HG03175 (cell line): ENCODE results near the gene VWCE.

Source experiments
- ATAC-seq: cut with Tn5 transposase; IDR thresholded peaks from one replicate; pipeline ENCODE4 v1.9.1; 2021; ENCODE audit warnings: mild to moderate bottlenecking, moderate library complexity; ENCODE audit not compliant: unreplicated experiment

The VWCE gene

DNA sequence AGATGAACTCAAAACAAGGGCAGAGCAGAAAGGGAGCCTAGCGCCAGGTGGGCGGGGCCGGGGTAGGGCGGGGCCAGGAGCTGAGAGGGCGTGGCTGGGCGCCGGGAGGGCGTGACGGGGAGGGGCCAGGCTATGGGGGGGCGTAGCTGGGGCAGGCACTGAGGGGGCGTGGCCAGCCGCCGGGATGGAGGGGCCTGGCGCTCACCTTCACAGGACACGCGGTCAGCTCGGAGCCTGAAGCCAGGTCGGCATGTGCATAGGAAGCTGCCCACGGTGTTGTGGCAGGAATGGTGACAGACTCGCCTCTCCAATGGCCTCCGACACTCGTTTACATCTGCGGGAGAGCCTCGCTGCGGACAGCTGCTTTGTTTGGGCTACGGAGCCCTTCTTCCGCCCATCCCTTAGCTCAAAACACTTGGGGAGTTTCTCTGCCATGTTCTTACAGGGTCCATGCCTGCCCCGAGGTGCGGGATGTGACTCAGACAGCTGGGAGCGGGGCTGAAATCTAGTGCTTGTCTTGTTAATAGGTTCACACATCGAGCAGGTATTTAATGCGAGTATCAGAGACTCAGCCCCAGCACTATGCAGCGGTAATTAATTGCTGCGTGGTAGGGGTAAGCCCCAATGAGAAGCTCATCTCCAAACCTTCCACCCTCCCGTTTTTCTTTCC lies 13.4 kb downstream of the VWCE start:
- no peak for ATAC-seq

DNA sequence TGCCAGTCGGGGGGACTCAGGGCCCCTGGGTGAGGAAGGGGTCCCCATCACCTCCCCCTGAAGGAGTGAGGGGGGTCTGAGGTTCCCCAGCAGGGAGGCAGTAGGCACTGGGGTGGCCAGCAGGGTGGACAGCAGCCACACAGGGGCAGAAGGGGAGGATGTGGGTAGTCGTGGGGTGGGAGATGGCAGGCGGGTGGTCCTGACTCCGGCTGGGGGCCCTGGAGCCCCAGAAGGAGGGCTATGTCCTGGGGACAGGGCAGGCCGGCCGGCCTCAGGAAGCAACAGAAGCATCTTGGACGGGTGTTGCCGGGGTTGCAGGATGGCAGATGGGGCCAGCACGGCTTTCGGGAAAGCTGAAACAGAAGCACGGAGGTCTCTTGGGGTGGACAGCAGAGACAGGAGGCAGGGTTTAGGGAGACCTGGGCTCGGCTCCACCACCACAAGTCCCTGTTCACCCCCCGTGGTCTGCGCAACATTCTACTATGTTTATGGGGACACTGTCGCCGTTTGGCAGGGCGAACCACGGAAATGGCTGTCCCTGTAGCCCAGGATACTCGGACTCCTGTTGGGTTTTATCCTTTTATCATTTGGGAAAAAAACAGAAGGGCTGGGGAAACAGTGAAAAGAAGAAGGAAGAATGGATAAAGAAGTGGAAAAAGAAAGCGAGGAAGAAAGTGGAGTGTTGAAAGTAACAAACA lies 14.1 kb downstream of the VWCE start:
- ATAC-seq, result no peak

- no peak for ATAC-seq
Measured at GRCh38 chr11:61279934-61280659, 15.0 kb downstream of the VWCE start.

DNA sequence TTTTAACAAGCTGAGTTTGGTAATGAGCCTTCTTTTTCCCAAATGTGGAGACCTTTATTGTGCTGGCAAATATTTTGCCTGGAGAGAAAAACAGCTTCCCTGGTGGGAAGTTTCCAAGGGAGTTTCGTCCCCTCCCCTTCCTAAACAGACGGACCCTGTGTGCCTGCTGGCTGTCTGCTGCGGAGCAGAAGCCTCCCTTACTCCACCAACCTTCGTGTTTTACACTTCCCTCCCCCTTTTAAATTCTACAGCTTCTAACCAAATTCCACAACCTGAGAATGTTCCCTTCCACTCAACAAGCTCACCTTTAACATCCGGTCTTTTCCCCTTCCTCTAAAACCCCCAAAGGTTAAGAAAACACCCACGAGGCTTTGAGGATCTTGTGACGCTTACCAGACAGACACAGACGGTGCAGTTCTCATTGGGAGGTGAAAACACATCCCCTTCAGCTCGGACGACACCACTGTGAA lies 17.1 kb downstream of the VWCE start:
- ATAC-seq, result no peak

GRCh38 chr11:61277186-61278000 lies 17.7 kb downstream of the VWCE start:
- no peak for ATAC-seq

GRCh38 chr11:61275191-61275590 lies 19.9 kb downstream of the VWCE start:
- ATAC-seq, result no peak

- no peak for ATAC-seq
Measured at GRCh38 chr11:61274084-61274483, 21.0 kb downstream of the VWCE start.

DNA sequence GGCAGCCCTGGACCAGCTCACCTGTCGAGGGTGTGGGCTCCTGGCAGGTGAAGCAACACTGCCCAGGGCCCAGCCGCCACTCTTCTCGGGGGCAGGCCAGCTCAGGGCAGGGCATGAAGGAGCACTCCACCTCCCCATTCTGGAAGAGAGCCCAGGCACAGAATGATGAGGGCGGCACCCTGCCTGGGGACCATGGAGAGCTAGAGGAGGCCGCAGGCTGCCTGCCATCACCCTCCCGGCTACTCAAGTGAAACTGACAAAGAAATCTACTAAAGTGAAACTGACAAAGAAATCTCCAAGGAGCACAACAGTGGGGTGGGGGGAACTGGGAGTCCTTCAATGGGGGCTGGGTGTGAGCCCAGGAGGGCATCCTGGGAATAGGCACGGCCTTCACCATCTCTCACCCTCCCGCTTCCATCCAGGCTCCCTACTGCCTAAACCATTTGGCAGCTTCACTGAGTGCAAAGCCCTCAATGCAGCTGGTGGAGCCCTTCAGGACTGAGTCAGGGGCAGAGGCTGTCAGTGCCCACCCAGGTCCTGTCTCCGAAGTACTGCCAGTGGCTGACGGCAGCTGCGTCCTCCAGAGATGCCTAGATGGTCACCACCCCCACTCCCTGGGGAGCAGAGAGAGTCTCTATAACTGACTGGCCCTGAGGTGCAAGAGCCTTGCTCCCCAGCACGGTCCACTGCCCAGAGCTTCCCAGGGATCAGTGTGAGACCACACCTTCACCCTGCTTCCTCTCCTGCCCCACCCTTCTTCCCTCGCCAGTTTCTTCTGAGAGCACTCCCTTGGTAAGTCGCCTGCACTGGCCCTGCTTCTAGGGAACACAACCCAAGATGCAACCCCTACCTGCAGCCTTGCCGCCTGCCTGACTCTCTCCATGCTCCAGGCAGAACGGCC lies 21.7 kb downstream of the VWCE start:
- ATAC-seq, result no peak

GRCh38 chr11:61272731-61273130 lies 22.4 kb downstream of the VWCE start:
- no peak for ATAC-seq

DNA sequence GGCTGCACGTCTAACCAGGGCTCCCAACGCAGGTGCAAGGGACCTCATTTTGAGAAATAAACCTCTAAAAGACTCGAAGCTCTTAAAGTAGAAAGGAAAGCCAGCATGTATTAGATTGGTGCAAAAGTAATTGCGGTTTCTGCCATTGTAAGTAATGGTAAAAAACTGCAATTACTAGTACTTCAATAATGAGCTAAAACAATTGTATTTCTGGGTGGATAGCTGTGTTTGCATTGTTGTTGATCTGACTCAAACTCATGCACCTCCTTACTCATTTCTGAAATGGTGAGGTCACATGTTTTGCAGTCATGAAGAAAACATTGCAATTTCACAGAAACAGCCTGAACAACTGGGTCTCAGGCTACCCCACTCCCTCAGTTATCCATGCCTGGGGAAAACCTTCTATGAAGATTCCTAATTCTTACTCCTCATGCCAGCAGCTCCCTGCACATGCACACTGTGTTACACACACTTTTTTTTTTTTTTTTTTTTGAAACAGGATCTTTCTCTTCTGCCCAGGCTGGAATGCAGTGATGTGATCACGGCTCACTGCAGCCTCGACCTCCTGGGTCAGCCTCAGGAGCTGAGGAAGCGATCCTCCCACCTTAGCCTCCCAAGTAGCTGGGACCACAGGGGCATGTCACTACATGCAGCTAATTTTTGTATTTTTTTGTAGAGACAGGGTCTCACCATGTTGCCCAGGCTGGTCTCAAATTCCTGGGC lies 24.6 kb downstream of the VWCE start:
- no peak for ATAC-seq

- ATAC-seq, result no peak
Measured at GRCh38 chr11:61268588-61269250, 26.4 kb downstream of the VWCE start.

- no peak for ATAC-seq
Measured at GRCh38 chr11:61267437-61267841, 27.7 kb downstream of the VWCE start.

DNA sequence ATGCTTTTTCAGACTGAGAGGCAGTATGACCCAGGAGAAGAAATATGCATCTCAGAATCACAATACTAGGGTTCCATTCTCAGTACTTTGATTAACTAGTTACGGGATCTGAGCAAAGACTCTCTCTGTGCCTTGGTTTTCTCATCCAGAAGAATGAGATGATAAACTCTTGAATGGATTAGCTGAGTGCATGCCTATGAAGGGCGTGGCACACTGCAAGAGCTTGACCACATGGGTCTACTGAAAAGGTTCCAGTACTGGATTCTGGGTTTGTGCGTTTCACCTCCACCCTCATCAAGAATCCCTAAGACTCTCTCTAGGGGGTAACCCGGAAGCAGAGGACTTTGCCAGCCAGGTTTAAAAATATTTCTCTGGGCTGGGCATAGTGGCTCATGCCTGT lies 28.5 kb downstream of the VWCE start:
- ATAC-seq, result no peak

DNA sequence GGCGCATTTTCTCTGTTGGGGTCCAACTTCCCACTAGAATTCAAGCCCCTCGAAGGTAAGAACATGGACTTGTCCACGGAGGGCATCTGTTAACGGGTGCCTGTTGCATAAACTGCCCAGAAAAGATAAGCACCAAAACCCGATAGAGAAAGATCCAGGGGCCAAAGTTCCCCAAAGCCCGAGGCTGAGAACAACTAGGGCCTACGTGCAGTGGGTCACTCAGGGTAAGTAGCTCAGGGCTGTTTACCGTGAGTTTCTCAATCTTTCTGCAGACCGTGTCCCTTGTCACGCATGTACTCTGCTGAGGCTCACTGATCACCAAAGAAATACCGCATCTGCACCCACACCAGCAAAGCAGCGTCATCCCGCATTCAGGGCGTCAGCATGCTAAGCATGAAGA lies 29.8 kb downstream of the VWCE start:
- no peak for ATAC-seq

DNA sequence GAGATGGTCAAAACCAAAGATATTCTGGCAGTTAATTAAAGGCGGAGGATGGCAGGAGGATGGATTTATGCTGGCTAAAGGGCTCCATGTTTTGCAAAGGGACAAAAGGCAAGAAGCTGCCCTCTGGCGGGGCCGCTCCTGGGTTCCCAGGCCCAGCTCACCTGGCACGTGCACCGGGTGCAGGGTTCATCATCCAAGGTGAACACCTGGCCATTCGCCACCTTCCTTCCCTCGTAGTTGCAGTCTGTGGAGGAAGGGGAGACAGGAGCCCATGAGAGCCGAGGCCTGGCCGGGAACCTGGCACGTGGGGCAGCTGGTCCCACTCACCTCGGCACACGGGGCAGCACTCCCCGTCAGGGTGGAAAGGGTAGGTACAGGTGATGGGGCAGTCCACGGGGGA lies 30.3 kb downstream of the VWCE start:
- no peak for ATAC-seq

- ATAC-seq, result no peak
Measured at GRCh38 chr11:61264371-61264770, 30.7 kb downstream of the VWCE start.

- ATAC-seq, result no peak
Measured at GRCh38 chr11:61259363-61259762, 35.8 kb downstream of the VWCE start.

GRCh38 chr11:61258546-61258945 lies 36.6 kb downstream of the VWCE start:
- no peak for ATAC-seq
